NCI-H2029 (cell line): Measurements from ENCODE around the gene CAVIN4.

ENCODE experiments used
- DNase-seq: peaks from one replicate; lab custom pipeline; 2025; lab: John Stamatoyannopoulos, UW

Gene CAVIN4

DNA sequence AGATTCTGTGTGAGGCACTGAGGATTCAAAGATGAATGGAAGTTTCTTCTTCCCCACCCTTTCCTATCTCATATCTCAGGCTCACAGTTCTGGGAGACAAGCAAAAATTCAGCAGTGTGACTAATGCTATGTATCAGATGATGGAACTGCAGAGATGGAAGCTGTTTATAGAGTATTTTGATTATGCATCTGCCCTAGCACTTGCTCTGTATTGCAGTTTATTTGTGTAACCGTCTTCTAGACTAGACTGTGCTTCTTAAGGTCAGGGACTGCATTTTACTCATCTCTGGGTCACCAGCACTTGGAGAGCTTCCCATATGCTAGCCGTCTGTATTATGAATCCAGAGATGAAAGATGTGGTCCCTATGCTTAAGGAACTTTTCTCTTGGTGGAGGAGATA lies 12.6 kb downstream of the CAVIN4 start:
- DNase-seq: no peak

DNA sequence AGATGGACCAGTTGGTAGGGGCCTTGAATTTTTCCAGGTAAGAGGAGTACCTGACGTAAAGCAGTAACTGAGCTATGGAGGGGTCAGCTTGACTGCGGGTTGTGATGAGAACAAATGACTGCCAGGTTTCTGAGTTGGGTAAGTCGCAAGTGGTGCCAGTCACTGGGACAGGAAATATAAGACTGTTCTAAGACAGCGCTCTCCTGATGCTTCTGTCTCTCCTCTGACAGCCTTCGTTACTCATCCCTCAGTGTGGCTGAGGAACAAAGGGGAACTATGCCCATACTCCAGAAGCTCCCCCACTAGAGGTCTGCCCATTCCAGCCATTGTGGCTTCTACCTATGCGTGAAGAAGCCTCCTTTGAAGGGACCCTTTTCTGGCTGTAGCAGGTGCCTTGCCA lies 13.3 kb downstream of the CAVIN4 start:
- DNase-seq: no peak

DNA sequence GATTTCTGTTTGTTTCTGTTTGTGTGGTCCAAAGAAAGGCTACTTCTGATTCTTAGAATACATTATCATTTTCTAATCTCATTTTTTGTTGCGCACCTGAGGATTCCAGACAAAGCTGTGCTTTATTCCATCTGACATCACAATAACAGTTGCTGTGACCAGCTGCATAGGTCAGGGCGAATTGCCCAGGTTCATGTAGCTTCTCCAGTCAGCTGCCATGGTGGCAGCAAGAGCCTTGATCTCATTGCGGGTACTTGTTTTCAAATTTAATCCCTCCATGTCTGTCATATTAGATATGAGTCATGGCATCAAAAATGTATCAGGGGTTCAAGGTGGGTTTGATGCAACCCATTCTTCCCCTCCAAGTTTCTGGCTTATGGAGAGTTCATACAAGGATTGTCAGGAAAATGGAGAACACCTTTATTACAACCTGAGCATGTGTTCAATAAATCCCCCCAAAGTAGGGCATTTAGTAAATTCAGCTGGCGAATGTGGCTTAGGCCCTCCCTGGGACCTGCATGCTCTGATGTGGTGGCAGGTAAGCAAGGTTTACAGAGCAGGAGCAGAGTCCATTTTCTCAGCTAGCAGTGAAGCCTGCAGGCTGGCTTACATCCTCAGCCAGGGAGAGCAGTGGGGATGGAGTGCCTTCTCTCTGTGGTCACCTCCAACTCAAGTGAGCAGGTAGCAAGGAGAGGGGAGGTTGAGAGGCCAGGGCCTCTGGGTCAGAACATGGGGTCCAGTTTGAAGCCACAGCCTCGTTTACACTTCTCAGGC lies 13.9 kb downstream of the CAVIN4 start:
- DNase-seq: no peak

DNA sequence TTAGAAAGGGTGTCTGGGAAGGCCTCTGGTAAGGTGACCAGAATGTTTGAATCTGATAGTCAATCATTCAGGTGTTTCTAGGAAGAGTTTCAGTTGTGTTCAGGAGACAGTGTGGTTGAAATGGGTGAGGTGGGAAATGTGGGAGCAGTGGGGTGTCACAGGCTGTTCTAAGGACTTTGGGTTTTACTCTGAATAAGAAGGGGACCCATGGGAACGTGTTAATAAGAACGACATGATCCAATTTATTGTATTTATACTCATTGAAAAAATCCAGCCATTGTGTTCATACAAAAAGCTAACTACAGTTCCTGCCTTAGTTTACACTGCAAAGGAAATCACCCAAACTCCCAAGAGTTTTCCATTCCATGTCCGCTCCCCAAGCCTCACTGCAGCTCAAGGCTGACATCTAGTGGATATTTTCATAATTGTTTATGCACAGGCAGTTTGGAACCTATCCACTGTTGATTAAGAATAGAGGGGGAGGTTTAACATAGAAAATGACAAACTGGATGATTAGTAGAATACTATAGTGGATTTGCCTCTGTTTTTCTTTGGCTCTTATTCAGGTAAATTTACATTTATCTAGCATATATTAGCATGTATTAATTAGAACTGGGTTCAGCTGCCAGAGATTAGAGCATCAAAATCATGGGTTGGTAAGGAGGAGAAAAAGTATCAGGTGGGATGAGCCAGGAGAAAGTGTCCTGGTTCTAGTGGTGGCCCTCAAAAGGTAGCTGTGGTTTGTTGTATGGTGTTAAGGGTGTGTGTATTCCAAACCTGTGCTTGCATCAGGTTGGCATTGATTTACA lies 17.7 kb downstream of the CAVIN4 start:
- peak; percentile 60 for DNase-seq

DNA sequence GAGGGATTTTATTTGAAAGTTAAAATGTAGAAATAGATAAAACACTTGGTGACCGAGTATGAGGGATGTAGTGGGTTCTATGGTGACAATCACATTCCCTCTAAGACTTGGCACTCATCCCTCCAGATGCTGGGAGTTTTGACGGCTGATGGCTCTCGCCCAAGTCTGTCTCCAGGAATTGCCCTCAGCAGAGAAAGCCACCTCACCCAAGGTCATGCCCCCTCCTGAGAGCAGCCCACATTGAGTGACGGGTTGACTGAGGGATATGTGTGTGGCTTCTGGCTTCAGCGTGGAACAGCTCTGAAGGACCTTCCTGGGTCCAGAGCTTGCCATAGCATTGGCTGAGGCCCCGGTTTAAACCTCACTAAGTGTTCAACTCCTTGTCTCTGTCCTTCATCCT lies 19.4 kb downstream of the CAVIN4 start:
- no peak for DNase-seq

DNA sequence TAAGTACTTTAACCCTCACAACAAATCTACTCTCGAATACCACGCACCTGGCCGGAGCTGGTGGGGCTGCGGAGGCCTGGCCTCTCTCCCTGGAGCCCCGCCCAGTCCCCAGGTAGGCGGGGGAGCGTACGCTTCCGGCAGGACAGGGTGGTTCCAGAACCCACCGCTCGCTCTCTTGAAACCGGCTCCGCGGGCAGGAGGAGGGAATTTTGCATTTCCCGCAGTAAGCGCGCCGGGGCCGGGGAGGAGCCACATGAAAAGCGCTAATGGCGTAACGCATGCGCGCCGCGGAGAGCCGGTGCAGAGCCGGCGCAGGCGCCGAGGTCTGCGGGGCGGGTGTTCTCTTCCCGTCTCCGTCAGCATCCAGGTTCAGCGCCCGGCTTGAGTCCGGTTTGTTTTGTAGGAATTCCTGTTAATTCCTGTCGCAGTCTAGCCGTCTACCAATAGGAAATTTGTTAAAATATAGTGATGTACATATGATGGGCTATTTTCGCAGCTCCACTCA lies 20.8 kb downstream of the CAVIN4 start:
- DNase-seq: peak; percentile 93

DNA sequence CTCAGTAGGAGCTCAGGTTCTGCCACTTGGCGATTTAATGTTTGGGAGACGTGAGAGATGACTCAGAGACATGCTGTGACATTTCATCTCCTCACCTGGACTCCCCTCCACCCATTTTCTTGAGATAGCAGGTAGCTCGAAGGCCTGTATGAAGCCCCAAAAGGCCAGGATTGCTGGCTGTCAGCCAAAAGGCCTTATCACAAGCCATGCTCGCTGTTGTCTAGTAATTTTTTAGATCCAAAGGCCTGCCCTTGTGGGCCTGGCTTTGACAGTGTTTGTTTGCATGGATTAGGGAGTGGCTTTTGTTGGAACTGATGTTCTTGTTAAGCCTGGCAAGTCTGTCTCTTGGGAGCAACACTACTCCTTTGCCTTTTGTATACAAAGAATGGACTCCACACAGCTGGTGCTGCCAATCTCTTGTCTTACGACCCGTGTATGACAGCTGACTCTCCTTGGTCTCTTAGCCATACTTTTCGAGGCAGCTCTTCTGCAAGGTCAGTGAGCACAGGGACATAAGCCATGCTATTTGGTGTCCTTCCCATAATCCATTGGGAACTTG lies 22.7 kb downstream of the CAVIN4 start:
- no peak for DNase-seq

DNA sequence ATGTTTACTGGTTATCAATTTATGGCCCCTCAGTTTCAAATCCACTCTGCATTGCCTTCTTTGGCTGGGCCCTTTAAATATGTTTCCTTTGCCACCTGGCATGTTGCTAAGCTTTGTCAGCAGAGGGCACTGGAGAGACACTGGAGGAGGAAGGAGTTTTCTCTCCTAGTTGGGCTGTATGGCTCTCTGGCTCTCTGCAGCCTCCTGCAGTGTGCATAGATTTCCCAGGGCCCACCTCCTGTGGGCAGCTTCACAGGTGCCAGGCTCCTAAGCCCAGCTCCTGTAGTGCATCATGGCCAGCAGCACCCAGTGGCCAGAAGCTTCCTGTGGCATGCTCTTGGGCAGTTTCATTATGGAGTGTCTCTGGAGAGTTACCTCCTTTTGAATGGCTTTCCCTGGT lies 23.3 kb downstream of the CAVIN4 start:
- peak; percentile 78 for DNase-seq

DNA sequence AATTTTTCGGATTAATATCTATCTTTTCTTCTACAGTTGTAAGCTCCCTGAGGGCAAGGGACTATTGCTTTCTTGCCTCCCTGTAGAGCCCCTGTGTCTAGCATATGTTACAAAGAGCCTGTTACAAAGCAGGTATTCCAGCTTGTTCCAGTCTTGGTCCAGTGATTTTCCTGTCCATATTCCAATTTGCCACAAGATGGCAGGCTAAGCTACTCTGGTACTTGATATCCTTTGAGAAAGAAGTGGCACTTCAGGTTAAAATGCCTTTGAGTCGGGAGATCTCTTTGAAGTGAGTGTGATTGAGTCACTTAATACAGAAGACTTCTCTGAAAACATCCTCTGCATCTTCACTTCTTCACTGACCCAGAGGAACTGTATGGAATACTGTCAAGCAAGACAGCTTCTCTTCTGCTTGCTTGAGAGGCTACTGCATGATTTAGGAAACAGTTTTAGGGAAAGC lies 24.5 kb downstream of the CAVIN4 start:
- peak; percentile 74 for DNase-seq

DNA sequence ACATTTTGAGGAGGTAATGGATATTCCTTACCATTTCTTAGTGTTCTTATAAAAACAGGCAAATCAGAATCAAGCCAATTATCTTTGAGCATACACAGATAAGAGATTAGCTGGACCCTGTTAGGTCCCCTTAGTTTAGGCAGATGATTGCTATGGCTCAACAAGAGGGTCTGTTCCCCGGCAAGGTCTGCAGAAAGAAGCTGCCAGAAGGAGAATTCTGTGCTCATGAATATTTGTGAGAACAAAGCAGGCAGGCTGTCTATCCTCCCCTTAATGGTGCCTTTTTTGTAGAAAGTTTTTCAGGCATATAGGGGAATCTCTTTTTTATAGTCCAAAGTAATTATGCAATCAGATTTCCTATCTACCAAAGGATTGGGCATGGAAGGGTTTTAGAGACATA lies 27.5 kb downstream of the CAVIN4 start:
- DNase-seq: no peak

DNA sequence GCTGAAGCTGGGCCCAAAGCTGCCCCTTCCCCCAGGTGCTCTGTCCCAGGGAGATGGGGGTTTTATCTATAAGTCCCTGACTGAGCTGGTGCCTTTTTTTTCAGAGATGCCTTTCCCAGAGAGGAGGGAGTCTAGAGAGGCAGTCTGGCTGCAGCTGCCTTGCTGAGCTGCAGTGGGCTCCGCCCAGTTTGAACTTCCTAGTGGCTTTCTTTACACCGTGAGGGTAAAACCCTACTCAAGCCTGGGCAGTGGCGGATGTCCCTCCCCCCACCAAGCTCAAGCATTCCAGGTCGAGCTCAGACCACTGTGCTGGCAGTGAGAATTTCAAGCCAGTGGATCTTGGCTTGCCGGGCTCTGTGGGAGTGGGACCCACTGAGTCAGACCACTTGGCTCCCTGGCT lies 41.3 kb downstream of the CAVIN4 start:
- no peak for DNase-seq

DNA sequence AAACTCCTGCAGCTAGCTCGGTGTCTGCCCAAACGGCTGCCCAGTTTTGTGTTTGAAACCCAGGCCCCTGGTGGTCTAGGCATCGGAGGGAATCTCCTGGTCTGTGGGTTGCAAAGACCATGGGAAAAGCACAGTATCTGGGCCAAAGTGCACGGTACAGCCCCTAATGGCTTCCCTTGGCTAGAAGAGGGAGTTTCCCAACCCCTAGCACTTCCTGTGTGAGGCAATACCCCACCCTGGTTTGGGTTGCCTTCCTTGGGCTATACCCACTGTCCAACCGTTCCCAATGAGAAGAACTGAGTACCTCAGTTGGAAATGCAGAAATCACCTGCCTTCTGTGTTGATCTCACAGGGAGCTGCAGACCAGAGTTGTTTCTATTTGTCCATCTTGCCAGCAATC lies 41.8 kb downstream of the CAVIN4 start:
- DNase-seq: no peak

DNA sequence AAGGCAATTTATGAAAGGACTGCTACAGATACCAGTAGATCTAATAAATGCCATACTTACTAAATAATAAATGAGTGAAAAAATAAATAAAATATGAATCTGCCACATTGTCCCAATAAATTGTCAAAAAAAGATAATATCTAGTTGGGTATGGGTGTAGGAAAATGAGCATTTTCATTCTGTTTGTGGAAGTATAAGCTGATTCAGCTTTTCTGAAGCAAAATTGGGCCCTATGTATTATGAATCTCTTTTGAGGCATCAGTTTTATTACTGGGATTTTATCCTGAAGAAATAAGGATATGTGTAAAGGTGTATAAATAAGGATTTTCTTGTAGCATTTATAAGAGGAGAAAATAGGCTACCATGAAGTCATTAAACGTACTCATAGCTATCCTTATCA lies 46.1 kb downstream of the CAVIN4 start:
- no peak for DNase-seq

DNA sequence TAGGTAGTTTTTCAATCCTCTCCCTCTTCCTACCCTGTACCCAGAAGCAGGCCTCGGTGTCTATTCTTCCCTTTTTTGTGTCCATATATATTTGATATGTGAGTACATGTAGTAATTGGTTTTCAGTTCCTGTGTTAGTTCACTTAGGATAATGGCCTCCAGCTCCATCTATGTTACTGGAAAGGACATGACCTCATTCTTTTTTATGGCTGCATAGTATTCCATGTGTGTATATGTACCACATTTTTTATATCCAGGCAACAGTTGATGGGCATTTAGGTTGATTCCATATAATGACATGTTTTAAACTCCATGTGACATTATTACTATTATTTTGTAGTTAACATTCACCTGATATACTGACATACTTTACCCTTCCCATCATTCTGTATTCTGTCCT lies 49.1 kb downstream of the CAVIN4 start:
- DNase-seq: no peak

DNA sequence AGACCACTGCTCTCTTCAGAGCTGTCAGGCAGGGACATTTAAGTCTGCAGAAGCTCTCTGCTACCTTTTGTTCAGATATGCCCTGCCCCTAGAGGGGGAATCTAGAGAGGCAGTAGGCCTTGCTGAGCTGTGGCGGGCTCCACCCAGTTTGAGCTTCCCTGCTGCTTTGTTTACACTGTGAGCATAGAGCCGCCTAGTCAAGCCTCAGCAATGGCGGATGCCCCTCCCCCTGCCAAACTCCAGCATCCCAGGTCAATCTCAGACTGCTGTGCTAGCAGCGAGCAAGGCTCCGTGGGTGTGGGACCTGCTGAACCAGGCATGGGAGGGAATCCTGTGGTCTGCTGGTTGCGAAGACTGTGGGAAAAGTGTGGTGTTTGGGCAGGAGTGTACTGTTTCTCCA lies 59.9 kb downstream of the CAVIN4 start:
- DNase-seq: no peak
